NCI-H460 (cell line): ENCODE results near the gene PDE9A. TPM values are rescaled to one million over a fixed set of nuclear protein-coding genes. Genes with fewer than 3 reads are reported as not detected.
A peak's percentile ranks its signal among the peaks of the same experiment; 100 is the strongest.

Experiments
- DNase-seq: peaks from one replicate; pipeline ENCODE4 v3.0.0-alpha.2; 2016; ENCODE audit warnings: low read depth; ENCODE audit errors: extremely low read depth
- total RNA-seq: library from RNA; depleted of rRNA; stranded (reverse); fragments of >200 nt; shearing (Covaris generic); gene quantifications from 2 replicates; pipeline ENCODE4 v1.2.3, GENCODE V29; 2014

The PDE9A gene
- total RNA-seq, 1 experiment from 2014 or later = 5.3 TPM

DNA sequence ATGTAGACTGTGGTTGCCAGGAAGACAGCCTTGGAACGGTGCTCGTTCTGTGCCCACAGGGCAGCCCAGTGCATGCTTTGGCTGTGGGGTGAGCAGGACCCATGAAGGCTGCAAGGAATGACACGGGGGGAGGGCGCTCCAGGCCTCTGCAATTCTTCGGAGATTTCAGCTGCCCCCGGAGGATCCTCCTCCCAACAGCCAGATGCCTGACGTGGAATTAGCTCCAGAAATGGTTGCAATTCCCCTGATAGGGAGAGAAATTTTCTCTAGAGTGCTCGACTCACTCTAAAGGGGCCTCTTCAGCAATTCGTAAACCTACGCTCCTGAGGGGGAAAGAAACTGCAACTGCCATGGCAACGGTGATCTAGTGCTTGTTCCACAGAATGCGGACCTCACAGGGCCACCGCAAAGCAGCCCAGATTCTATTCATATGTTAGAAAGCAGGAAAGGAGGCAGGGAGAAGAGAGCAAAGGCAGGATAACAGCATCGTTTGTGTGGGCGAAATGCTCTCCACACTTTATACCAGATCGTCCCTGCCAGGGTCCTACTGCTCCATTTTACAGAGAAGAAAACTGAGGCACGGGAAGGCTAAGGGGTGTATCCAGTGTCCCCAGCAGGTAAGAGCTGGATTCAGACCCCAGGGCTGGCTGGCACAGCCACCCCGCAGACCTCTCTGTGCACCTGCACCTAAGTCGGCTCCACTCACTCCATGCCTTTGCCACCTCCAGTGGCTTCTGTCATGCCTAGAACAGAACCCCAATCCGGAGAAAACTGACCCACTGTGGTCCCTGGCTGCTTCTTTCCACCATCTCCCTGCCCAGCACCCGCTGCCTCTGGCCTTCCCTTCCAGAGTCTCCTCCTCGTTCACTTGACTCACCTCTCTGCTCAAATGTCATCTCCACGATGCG lies 11.9 kb upstream of the PDE9A start:
- DNase-seq = no peak

DNA sequence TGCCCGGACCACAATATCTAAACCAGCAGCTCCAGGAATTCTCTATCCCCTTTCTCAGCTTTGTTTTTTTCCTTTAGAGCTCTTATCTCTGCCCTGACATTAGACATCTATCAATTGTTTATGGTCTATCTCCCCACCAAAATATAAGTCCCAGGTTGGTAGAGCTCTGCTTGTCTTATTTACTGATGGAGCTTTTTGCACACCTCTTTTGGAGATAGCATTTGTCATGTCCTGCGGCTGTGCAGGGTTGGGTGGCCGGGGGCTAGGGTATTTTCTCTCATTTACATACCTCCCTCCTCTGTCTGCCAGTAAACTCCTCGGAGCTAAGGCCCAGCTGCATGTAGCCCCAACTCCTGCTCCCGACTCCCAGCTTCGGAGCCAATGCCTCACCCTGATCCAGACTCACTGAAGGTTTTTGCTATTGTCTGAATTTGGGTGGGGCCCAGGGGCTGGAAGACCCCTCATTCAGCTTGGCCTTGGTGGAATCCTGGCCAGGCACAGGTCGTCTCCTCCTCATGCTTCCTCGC lies 11.1 kb upstream of the PDE9A start:
- no peak for DNase-seq

DNA sequence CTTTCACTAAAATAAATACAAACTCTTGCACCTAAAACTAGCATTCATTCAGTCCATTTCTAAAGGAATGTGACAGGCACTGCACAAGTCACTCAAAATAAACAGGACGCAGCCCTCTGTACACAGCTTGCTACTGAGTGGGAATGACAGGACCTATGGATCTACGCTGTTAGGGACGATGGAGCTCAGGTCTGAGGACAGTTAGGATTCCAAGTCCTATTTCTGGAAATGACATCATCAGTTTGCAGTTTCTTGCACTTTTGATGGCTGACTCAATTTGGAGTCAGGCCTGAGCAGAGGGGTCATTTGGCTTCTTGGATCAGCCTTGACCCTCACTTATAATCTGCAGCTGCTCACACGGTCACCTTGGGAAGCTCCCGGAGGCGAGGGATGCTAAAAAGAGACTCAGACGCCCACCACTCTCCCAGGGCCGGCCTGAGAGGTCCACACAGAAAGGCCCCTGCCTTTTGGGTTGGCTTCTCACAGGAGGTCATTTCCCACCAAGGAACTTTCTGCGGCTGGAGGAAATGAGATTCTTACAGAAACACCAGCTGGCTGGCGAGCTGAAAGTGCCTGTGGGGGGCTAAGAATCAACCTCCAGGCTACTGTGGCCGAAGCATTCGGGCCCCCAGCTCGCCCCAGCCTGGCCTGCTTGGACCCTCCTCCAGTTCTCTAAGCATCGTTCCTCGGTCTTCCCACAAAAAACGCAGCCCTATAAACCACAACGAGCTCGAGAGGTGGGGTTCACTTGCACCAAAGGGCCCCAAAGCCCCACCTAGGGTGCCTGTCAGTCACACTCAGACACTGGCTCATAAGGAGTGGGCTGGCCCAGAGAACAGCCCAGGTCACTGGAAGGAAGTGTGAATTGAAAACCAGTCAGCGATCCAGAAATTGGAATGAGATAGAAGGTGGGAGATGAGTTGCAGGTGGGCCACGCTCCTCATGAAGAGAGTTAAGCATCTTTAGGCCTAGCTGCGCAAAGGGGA lies 8.9 kb upstream of the PDE9A start:
- peak; percentile 2 for DNase-seq

DNA sequence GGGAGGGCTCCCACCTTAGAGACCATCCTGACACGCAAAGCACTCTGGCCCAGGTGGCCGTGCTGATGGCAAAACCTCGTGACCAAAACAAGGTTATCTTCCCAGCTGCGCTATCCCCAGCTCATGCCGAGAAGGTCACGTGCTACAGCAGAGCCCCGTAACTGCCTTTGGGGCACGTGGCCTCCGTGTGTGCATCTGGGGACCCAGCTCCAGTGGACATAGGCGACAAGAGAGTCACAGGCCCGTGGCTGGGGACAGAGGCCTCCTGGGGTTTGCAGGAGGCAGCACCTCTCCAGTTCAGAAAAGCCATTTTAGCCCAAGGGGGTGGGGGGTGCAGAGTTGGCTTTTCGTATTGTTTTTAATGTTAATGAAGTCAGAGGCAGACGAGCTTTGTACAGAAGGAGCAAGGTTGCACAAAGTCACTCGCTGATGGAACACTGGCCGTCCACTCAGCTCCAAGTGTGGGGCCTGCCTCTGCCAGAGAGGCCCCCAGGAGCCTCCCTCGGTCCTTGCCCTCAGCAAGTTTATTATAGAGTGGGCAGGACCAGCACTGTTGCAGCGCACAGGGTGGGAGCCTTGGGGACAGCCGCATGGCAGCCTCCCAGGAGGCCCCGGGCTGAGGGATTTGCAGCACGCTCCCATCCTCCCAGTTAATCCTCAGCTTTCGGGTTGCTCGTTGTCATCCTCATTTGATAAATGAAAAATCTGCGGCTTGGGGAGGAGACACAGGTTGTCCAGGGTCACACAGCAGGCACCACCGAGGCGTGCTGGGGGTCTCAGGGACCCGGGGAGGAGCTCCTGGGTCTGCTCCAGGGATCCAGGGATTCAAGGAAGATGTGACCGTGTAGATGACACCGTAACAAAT lies 8.0 kb upstream of the PDE9A start:
- DNase-seq = no peak

DNA sequence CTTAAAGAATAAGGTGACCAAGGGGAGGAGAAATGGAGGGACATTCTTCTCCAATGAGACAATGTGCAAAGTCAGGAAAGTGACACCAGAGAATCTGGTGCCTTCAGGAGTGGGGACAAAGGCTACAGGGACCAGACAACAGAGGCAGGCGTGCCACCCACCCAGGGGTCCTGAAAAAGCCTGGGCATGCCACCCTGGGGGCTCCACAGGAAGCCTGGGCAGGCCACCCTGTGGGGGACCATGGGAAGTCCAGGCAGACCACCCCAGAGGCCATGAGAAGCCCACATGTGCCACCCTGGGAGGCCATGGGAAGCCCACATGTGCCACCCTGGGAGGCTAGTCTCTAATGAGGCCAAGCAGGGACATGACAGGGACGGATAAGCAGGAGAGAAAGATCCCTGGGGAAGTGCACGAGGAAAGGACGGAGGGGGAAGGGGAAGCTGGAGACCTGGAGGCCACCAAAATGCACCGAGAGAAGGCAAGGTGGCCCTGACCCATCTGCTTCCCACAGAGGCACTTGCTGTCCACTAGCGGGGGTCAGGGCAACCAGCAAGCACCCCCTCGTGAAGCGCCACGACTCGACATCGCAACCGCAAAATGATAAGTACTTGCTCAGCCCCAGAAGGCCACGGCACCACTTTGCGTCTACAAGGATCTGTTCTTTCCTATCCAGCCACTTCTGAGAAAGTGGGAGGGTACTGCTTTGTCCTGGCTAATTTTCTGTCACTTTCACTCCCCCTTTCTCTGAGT lies 7.2 kb upstream of the PDE9A start:
- no peak for DNase-seq

DNA sequence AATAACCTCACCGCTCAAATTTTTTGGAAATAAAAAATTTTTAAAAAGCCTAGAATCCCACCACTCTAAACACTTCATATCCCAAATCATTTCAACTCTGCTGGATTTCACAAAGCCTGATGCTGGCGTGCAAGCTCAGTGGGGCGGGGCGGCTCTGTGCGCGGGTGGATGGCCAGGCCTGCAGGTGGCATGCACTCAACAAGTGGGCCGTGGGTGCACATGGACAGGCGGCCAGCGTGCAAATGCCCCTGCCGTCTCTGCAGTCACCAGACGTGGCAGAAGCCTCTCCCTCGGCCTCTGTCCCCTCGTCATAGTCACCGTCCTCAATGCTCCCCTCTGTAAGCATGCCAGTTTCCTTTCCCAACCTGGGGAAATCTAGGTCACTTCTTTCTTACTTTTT lies 6.6 kb upstream of the PDE9A start:
- DNase-seq = no peak

DNA sequence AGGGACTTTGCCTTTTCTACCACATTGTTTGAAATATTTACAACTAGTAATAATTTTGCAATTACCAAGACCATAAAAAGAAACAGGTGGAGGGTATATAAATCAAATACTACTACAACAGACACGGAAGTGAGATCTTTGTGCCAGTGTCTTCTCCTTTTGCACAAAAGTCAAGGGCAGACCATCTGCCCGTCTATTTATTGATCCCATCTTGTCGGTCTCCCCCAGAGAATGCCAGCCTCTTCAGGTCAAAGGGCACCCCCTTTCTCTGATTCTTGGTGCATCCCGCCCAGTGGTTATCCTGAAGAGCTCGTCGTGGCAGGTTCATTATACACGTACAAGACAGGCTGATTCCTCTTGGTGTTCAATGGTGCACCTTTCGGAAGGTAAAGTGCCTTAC lies 4.8 kb upstream of the PDE9A start:
- no peak for DNase-seq

DNA sequence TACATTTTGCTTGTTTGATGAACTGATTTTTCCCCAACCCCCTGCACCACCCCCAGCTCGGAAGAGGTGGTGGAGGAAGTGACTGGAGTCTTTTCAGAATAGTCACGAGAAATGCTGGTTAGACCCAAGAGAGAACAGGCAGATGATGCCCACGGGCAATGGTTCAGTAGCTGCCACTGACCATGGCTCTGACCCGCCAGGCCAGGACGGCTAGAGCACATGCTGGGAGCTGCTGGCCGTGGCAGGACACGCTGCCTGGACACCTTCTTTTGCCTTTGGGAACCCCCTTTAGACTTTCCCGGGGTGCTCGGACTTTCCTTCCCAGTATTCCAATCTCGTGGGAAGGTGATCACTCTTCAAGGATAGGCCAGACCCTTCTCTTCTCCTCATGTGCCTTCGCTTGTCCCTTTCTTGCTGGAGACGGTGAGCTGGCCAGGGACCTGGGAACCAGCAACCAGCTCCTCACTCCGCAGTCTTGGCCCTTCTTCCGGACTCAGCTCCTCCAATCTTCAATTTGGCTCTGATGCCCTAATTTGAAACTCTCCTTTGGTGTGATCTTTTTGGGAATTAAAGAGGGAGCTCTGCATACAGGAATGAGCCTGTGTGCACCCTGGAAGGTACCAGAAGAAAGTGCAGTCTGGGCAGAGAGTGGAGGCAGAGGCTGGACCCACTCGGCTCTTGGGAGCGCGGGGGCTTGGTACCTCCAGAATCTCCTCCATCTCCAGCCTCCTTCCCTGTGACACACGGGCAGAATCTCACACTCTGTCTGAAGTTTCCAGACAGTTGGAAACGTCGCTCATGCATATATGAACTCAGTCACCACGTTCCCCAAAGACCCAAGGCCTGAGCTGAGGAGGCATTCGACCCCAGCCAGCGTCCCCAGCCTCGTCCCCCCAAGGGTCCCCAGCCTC lies 4.0 kb upstream of the PDE9A start:
- no peak for DNase-seq

DNA sequence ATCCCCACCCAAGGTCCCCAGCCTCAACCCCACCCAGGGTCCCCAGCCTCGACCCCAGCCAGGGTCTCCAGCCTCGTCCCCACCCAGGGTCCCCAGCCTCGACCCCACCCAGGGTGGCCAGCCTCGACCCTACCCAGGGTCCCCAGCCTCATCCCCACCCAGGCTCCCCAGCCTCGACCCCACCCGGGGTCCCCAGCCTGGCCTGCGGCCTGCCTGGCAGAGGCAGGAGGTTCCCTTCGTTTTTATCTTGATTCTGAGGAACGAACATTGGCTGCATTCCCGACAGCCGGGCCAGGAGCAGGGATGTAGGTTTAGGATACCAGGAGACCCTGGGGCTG lies 3.4 kb upstream of the PDE9A start:
- no peak for DNase-seq

DNA sequence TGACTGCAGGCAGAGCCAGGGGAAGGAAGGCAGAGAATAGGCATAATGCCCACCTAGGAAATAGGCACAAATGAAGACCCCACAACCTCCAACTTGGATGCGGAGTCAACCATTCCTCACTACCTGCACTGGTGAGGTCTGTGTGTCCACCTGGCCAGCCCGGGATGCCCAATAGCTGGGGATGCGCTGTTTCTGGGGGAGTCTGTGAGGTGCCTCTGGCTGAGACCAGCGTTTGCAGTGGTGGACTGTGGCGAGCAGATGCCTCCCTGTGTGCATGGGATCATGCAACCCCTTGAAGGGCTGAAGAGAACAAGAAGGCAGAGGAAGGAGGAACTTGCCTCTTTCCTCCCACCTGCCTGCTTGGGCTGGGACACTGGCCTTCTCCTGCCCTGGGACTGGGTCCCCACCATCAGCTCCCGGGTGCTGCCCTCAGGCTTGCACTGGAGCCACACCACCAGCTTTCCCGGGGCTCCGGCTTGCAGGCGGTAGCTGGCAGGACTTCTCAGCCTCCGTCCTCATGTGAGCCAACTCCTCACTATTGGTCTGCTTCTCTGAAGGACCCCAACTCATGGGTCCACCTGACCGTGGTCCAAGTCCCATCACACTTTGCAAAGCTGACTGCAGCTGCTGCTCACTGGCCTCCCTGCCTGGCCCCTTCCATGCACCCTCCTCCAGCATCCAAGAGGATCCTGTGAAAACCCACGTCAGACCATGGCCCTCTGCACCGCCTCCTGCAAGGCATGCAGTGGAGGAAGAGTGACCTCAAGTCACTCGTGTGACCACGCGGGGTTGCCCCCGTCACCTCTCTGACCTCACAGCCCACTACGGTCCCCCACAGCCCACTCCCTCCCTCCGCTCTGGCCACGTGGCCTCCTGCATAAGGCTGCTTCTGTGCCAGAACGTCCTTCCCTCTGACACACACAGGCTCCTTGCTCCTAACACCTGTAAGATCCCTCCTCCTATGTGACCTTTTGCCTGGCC lies 2.7 kb upstream of the PDE9A start:
- no peak for DNase-seq

DNA sequence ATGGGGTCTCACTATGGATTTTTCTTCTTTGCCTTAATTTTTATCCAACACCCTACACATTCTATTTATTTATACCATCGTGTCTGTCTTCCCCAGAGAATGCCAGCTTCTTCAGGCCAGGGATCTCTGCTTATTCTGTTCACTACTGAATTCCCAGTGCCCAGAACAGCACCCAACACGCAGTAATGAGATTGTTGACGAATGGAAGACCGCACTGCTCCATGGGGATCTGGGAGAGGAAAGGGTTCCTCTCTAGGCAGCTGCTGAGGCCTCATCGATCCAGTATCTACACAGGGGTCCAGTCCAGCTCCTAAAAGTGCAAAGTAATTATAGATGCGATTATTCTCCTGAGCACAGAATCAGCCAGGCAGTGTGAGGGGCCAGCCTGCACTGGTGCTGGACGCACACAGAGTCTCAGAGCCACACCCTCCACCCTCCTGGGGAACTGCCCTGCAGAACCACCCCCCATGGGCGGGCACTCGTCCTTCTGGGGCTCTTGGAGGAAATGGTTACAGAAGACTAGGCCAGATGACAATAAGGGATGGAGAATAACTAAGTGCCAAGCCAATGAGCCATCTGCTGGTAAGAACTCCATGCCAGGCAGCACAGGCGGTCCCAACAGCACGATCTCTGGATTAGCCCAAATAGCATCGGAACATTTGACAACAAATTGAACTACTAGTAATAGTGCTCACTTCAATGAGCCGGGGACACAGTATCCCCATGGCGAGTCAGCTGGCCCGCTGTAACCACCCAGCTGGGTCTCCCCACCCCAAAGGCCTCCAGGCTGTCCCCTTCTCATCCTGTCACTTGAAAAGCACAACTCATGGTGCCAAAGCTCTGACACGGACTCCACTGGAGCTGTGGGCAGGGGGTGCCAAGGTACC lies 1.7 kb upstream of the PDE9A start:
- DNase-seq = no peak

DNA sequence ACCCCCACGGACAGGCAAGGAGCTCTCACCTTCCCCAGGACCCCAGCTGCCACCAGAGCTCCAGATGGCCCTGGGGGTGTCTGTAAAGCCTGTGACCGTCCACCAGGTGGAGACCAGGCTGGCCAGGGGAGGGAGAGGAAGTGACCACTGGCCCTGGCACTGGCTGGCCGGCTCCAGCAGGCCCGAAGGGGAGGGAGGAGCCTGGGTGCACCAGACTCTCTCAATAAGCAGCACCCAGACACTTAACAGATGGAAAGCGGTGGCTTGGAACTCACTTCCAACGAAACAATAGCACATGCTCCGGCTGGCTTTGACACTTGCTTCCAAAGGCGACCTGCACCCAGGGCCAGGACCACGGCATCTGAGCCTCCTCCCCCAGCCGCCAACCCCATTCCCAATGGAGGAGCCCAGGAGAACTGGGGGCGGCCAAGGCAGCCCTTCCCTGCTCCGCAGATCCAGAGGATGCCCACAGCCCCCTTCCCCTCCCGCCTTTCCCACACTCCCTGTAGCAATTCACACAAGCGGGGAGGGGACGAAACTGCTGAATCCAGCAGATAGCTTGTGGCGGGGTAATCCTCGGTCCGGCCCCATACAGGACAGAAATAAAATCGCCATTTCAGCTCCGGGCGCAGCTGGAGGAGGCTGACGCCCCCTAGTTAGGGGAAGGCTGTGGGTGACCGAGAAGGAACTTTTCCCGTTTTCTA lies 742 bp upstream of the PDE9A start:
- DNase-seq = peak; percentile 49

DNA sequence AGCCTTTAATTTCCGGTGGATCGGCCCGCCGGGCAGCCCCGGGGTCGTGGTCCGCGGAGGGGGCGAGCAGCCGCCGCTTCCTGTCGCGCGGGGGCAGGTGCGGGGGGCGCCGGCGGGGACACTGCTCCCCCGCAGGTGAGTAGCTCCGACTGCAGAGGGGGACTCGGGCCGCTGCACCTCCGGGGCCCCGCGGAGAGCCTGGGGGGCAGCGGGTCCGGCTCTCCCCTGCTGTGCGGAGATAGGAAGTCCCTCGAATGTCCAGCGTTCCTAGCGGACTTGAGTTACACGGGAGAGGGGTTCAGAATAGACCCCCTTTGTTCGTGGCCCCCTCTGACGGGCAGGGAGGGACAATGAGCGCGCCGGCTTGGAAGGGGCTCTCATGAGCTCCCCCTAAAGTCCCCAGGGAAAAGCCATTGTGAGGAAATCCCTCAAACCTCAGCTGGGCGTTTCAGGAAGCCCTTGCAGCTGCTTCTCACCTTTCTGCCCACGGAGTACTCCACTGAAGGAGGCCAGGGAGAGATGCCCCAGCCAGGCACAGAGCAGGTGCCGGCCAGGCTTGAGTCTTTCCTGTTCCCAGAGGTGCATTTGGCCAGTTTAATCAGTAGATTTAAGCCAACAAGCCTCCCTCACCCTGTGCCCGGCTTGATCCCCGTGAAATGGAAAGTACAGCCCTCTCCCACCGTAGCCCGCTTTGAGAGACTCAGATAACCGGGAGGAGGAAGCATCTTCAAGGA lies 925 bp downstream of the PDE9A start:
- DNase-seq = peak; percentile 3

DNA sequence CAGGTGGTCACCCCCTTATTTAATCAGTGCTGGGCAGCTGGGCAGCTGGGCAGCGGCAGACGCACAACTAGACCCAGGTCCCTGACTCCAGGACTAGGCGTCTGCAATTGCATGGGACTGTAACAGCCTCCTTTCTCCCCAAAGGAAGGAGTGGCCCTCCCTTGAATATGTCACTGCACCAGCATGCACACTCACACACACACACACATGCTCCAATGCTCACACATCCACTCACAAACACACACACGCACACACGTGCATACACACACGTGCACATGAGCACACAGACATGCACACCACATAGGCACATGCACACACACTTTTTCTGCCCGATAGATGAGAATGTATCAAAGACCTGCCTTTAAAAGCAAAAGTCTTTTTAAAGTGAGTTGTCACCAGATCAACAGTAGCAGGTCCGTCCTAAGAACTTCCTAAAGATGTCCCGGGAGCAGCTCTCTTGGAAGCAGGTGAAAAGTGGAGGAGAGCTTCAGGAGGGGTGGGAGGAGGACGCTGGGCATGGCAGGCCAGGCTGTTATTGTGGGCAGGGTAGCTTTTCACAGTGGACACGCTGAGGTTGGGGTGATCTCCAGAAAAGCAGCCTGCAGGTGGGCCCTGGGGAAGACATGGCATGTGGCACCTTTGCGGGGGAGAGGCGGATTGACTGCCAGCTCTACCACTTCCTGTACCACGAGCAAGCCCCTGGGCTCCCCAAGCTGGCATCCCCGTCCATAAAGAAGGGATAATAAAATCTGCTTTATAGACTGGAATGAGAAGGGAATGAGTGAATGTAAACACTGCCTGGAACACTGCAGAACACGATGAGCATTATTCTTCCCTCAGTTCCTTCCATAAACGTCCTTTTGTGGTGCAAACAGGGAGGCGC lies 1.7 kb downstream of the PDE9A start:
- DNase-seq = no peak
